AG08396 (cell line): ENCODE results near the gene IKBKE.
"Not testable (repeated sequence)": the region's sequence is repeated elsewhere in the genome, so short reads cannot be mapped to it uniquely, and the experiment has no call there.

ENCODE experiments used
- DNase-seq: peaks from one replicate; pipeline ENCODE4 v3.0.0; 2012; ENCODE audit warnings: low spot score, mixed read lengths

Gene IKBKE

GRCh38 chr1:206476058-206476457, 5.8 kb downstream of the IKBKE start:
- DNase-seq: no peak

- DNase-seq: no peak
Measured at GRCh38 chr1:206476591-206476990, 6.3 kb downstream of the IKBKE start.

GRCh38 chr1:206477110-206477509, 6.8 kb downstream of the IKBKE start:
- no peak for DNase-seq

GRCh38 chr1:206477581-206478380, 7.5 kb downstream of the IKBKE start:
- no peak for DNase-seq

- no peak for DNase-seq
Measured at GRCh38 chr1:206478746-206479145, 8.5 kb downstream of the IKBKE start.

- peak; percentile 85 for DNase-seq
Measured at GRCh38 chr1:206479183-206480125, 9.2 kb downstream of the IKBKE start.

GRCh38 chr1:206480211-206480610, 9.9 kb downstream of the IKBKE start:
- no peak for DNase-seq

- no peak for DNase-seq
Measured at GRCh38 chr1:206482611-206483010, 12.3 kb downstream of the IKBKE start.

- DNase-seq: not testable (repeated sequence)
Measured at GRCh38 chr1:206483864-206484263, 13.6 kb downstream of the IKBKE start.

GRCh38 chr1:206484901-206485300, 14.6 kb downstream of the IKBKE start:
- no peak for DNase-seq

GRCh38 chr1:206486995-206487788, 16.9 kb downstream of the IKBKE start:
- no peak for DNase-seq

- DNase-seq: no peak
Measured at GRCh38 chr1:206487970-206488369, 17.7 kb downstream of the IKBKE start.

- DNase-seq: no peak
Measured at GRCh38 chr1:206488466-206488865, 18.2 kb downstream of the IKBKE start.

- peak; percentile 88 for DNase-seq
Measured at GRCh38 chr1:206489980-206490770, 19.9 kb downstream of the IKBKE start.

- no peak for DNase-seq
Measured at GRCh38 chr1:206490771-206491405, 20.6 kb downstream of the IKBKE start.

- DNase-seq: no peak
Measured at GRCh38 chr1:206491616-206492015, 21.3 kb downstream of the IKBKE start.

- no peak for DNase-seq
Measured at GRCh38 chr1:206492589-206492988, 22.3 kb downstream of the IKBKE start.

- no peak for DNase-seq
Measured at GRCh38 chr1:206493279-206493678, 23.0 kb downstream of the IKBKE start.

- no peak for DNase-seq
Measured at GRCh38 chr1:206495011-206495461, 24.8 kb downstream of the IKBKE start.

GRCh38 chr1:206495493-206496046, 25.3 kb downstream of the IKBKE start:
- DNase-seq: no peak
